ENCODE results near the gene KCNIP3.

- TF ChIP-seq POLR2A (IDR thresholded peaks at IDR 0.05) = no peak
- TF ChIP-seq, protein P1, sequence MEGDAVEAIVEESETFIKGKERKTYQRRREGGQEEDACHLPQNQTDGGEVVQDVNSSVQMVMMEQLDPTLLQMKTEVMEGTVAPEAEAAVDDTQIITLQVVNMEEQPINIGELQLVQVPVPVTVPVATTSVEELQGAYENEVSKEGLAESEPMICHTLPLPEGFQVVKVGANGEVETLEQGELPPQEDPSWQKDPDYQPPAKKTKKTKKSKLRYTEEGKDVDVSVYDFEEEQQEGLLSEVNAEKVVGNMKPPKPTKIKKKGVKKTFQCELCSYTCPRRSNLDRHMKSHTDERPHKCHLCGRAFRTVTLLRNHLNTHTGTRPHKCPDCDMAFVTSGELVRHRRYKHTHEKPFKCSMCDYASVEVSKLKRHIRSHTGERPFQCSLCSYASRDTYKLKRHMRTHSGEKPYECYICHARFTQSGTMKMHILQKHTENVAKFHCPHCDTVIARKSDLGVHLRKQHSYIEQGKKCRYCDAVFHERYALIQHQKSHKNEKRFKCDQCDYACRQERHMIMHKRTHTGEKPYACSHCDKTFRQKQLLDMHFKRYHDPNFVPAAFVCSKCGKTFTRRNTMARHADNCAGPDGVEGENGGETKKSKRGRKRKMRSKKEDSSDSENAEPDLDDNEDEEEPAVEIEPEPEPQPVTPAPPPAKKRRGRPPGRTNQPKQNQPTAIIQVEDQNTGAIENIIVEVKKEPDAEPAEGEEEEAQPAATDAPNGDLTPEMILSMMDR (IDR thresholded peaks at IDR 0.05) = no peak
Observed at GRCh38 chr2:95366514-95366913, 69.4 kb downstream of the KCNIP3 start.

Data from vagina (tissue), 2 donors.